Measurements from ENCODE around the gene TTC34. TPM values are rescaled to one million over a fixed set of nuclear protein-coding genes. Genes with fewer than 3 reads are reported as not detected.

The TTC34 gene
- total and polyA plus RNA-seq, 10 of the 15 experiments (the other 5 are each of a cell fraction or from before 2014, with no cell fraction given): 0.03 to 0.49 (median 0.05) TPM; not detected in 2

DNA sequence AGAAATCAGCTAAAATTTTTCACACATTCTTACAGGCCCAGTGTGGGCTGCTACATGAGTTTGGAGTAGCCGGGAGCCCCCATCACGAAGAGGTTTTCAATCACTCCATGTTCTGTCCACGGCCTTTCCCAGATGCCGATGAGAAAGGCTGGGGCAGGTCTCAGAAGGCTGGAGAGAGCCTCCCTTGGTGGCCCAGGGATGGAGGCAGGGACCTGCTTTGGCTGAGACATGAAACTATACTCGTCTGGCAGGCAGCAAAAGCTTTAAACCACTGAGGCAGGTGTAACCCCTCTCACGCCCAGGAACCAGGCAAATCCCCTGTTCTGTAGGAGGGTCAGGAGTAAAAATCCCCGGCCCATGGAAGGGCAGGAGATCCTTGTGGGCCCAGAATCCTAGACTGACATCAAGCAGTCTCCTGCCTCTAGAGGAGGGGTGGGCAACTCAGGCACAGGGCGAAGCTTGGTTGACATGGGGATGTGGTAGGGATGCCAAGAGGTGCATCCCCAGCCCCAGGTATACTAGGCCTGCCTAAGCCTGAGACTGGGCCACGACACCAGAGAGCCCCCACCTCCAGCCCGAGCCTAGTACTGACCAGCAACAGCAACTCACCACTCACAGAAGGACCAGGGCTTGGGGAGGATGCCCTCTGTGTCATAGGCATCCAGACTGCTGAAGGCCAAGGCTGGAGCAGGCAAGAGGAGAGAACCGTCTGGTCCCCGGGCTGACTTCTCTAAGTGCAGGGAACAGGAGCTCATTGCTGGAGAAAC lies 177.7 kb downstream of the TTC34 start:
- H4K20me1 ChIP-seq (ENCODE audit: control insufficient read depth, insufficient read depth): no peaks in the 10 kb centered on the region
- ChIA-PET SMC1A (ENCODE audit: uncharacterized antibody, unreplicated experiment) (no interaction called here), RAD21 (ENCODE audit: unreplicated experiment) (no interaction called here), POLR2A (no interaction called here), CTCF (no interaction called here)
- H3K27ac ChIP-seq (ENCODE audit: control insufficient read depth, insufficient read depth): no peak overlapping the region
- ATAC-seq: no peak
- H3K4me3 ChIP-seq: no peak overlapping the region
- H3K36me3 ChIP-seq (ENCODE audit: control insufficient read depth in 2 of 2, insufficient read depth in 2 of 2, low read length in 1 of 2): no peaks in the 10 kb centered on the region
- no peaks in the 10 kb centered on the region for H3K79me2 ChIP-seq (ENCODE audit: control insufficient read depth, insufficient read depth, low read length)
- FAIRE-seq: no peak
- no peak overlapping the region for H3K9ac ChIP-seq (ENCODE audit: control insufficient read depth, insufficient read depth, low read length)
- 18% methylated on average over 12 of the region's 12 CpGs for WGBS (ENCODE audit: insufficient coverage, insufficient replicate concordance, low lambda C conversion rate, missing lambda C conversion rate)
- BruUV-seq (replicated peaks): no TSS peak
- intact Hi-C loops (cut with micrococcal nuclease; ENCODE audit: unreplicated experiment) (no loop called here), in situ Hi-C loops (cut with MboI) (no loop called here)
- no peak overlapping the region for H3K4me2 ChIP-seq (ENCODE audit: control insufficient read depth, insufficient read depth)
- no peak for DNase-seq (ENCODE audit: low read depth, low spot score)
- TF ChIP-seq ZSCAN29 (IDR thresholded peaks at IDR 0.05) (no peak), POU2F2 (IDR thresholded peaks at IDR 0.05; ENCODE audit: borderline replicate concordance, low read depth, low read length) (no peak), PRDM15 (CRISPR knock-in tag; IDR thresholded peaks at IDR 0.05) (no peak), ZBTB40 (IDR thresholded peaks at IDR 0.05; ENCODE audit: borderline replicate concordance) (no peak), ATF7 (IDR thresholded peaks at IDR 0.05; ENCODE audit: low read depth) (no peak), SREBF2 (IDR thresholded peaks at IDR 0.05; ENCODE audit: low read length) (no peak), ZNF24 (IDR thresholded peaks at IDR 0.05) (no peak), SUZ12 (IDR thresholded peaks at IDR 0.05; ENCODE audit: unreplicated experiment) (no peak), BCLAF1 (IDR thresholded peaks at IDR 0.05) (no peak)
- H3K9me3 ChIP-seq (replicated peaks; ENCODE audit: control insufficient read depth, insufficient read depth, low read length): peaks cover 2% of the 10 kb centered on the region; the same call in 1 of the 3 replicates
- peaks cover 0 to 4% of the 10 kb centered on the region in 2 experiments; a peak in 3 of 4 replicates for H3K27me3 ChIP-seq (replicated peaks in 1 of 2; ENCODE audit: control insufficient read depth in 2 of 2, insufficient read depth in 2 of 2, low read length in 1 of 2)
- no peak overlapping the region for H2AFZ ChIP-seq (ENCODE audit: control insufficient read depth, low read depth, low read length)
- H3K4me1 ChIP-seq (ENCODE audit: control insufficient read depth, insufficient read depth, low read length): no peaks in the 10 kb centered on the region

Measured in GM12878 (cell line).